ENCODE results near the gene MRPL45.

The MRPL45 gene

DNA sequence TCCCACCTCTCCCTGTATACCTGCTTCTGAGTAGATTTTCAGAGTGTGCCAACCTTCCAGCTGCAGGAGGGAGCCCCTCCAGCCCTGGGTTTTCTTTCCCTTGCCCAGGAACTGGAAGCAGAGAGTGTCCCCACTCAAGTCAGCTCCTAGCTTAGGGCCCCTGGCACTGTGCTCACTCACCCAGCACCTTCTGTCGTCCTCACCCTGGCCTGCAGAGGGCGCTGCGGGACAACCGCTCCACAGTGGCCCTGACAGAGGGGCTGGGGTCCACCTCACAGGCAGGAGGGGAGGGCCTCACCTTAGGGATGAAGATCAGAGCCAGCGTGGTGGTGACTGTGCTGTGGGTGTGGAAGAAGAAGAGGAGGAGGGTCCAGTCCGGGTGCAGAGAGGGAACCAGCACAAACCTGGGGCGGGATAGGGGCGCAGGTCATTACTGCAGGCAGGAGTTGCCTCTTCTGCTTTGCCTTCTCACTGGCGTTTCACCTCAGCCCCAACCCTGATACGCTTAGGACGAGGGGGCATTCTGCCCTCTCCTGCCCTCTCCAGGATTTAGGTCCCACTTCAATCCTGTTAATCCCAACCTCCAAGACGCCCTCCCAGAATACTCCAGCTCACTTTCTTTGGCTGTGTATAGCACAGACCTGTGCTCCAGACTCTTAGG is 36.8 kb downstream of the MRPL45 start:
- Histone ChIP-seq H3K27me3 (ENCODE audit: low read length) (no peaks in the 10 kb centered on the region), H3K27ac (ENCODE audit: low read depth, low read length) (no peak overlapping the region), H3F3A (ENCODE audit: insufficient read depth) (no peaks in the 10 kb centered on the region), H3K9me2 (replicated peaks; ENCODE audit: insufficient read depth, low read length) (no peaks in the 10 kb centered on the region), H3K9ac (ENCODE audit: low read length) (no peak overlapping the region), H3K4me2 (ENCODE audit: low read depth, low read length, poor library complexity, severe bottlenecking) (no peak overlapping the region), H4K20me1 (ENCODE audit: low read depth, low read length) (no peaks in the 10 kb centered on the region), H3K9me3 (ENCODE audit: insufficient read depth, low read length) (no peaks in the 10 kb centered on the region), H3K4me3 (ENCODE audit: insufficient read depth, low read length, poor library complexity, severe bottlenecking) (no peak overlapping the region), H3K79me2 (ENCODE audit: insufficient read depth, low read length) (no peaks in the 10 kb centered on the region), H2AFZ (ENCODE audit: low read depth, low read length, severe bottlenecking) (no peak overlapping the region), H3K36me3 (ENCODE audit: low read length) (no peaks in the 10 kb centered on the region)
- no peak for TF ChIP-seq EZH2phosphoT487 (conservative IDR thresholded peaks at IDR 0.05; ENCODE audit: low read length)
- TF ChIP-seq, protein P1, sequence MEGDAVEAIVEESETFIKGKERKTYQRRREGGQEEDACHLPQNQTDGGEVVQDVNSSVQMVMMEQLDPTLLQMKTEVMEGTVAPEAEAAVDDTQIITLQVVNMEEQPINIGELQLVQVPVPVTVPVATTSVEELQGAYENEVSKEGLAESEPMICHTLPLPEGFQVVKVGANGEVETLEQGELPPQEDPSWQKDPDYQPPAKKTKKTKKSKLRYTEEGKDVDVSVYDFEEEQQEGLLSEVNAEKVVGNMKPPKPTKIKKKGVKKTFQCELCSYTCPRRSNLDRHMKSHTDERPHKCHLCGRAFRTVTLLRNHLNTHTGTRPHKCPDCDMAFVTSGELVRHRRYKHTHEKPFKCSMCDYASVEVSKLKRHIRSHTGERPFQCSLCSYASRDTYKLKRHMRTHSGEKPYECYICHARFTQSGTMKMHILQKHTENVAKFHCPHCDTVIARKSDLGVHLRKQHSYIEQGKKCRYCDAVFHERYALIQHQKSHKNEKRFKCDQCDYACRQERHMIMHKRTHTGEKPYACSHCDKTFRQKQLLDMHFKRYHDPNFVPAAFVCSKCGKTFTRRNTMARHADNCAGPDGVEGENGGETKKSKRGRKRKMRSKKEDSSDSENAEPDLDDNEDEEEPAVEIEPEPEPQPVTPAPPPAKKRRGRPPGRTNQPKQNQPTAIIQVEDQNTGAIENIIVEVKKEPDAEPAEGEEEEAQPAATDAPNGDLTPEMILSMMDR (IDR thresholded peaks at IDR 0.05; ENCODE audit: insufficient read depth, low read length, poor library complexity, severe bottlenecking), result peak; percentile 87

DNA sequence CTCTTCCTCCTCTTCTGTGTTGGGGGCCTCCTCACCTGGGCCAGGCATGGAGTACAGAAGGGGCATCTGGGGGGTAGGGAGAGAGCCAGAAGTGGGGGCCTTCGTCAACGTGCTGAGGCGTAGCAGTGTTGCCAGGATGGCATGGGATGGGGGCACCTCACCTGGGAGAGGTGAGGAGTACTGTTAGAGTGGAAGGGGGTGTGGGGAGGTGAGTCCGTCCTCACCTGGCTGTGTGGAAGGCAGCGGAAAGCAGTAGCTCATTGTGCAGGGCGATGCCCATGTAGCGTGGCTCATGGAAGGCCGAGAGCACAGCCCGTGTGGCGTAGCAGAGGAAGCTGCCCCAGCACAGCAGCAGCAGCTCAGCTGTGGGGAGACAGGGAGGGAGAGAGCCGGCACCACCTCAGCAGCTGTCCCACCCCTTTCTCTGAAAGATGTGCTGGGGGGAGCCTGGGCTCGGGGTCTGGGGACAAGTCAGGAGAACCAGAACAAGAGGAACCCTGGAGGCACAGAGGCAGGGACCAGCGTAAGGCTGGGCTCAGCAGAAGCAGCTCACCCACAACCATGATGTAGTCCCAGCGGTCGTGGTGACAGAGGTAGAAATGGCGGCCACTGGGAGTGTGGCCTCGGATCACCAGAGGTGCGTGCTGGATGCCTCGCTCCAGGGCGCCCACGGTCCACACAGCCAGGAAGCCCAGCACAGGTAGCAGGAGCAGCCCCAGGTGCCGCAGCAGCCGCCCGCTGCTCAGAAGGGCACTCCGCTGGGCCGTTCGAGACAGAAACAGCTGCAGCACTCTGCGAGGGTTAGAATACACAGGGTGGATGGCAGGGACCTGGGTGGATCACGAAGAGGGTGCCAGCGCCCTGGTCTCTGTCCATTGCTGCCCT is 37.8 kb downstream of the MRPL45 start:
- no peaks in the 10 kb centered on the region for H4K20me1 ChIP-seq (ENCODE audit: low read depth, low read length)
- H3K9ac ChIP-seq (ENCODE audit: low read length), result no peak overlapping the region
- no peak overlapping the region for H3K4me3 ChIP-seq (ENCODE audit: insufficient read depth, low read length, poor library complexity, severe bottlenecking)
- no peaks in the 10 kb centered on the region for H3K9me3 ChIP-seq (ENCODE audit: insufficient read depth, low read length)
- no peak overlapping the region for H2AFZ ChIP-seq (ENCODE audit: low read depth, low read length, severe bottlenecking)
- no peaks in the 10 kb centered on the region for H3K36me3 ChIP-seq (ENCODE audit: low read length)
- H3F3A ChIP-seq (ENCODE audit: insufficient read depth), result no peaks in the 10 kb centered on the region
- no peaks in the 10 kb centered on the region for H3K9me2 ChIP-seq (replicated peaks; ENCODE audit: insufficient read depth, low read length)
- H3K27me3 ChIP-seq (ENCODE audit: low read length), result no peaks in the 10 kb centered on the region
- no peak overlapping the region for H3K27ac ChIP-seq (ENCODE audit: low read depth, low read length)
- no peak overlapping the region for H3K4me2 ChIP-seq (ENCODE audit: low read depth, low read length, poor library complexity, severe bottlenecking)
- H3K79me2 ChIP-seq (ENCODE audit: insufficient read depth, low read length), result no peaks in the 10 kb centered on the region
- TF ChIP-seq, protein P1 (IDR thresholded peaks at IDR 0.05; ENCODE audit: insufficient read depth, low read length, poor library complexity, severe bottlenecking), result no peak
- no peak for TF ChIP-seq EZH2phosphoT487 (conservative IDR thresholded peaks at IDR 0.05; ENCODE audit: low read length)

- no peaks in the 10 kb centered on the region for H3F3A ChIP-seq (ENCODE audit: insufficient read depth)
- H3K27me3 ChIP-seq (ENCODE audit: low read length), result no peaks in the 10 kb centered on the region
- no peak overlapping the region for H3K27ac ChIP-seq (ENCODE audit: low read depth, low read length)
- no peak overlapping the region for H2AFZ ChIP-seq (ENCODE audit: low read depth, low read length, severe bottlenecking)
- no peaks in the 10 kb centered on the region for H4K20me1 ChIP-seq (ENCODE audit: low read depth, low read length)
- H3K79me2 ChIP-seq (ENCODE audit: insufficient read depth, low read length), result no peaks in the 10 kb centered on the region
- no peaks in the 10 kb centered on the region for H3K9me3 ChIP-seq (ENCODE audit: insufficient read depth, low read length)
- H3K36me3 ChIP-seq (ENCODE audit: low read length), result no peaks in the 10 kb centered on the region
- H3K4me3 ChIP-seq (ENCODE audit: insufficient read depth, low read length, poor library complexity, severe bottlenecking), result no peak overlapping the region
- no peak overlapping the region for H3K9ac ChIP-seq (ENCODE audit: low read length)
- TF ChIP-seq EZH2phosphoT487 (conservative IDR thresholded peaks at IDR 0.05; ENCODE audit: low read length), result no peak
- TF ChIP-seq, protein P1 (IDR thresholded peaks at IDR 0.05; ENCODE audit: insufficient read depth, low read length, poor library complexity, severe bottlenecking), result no peak
- H3K4me2 ChIP-seq (ENCODE audit: low read depth, low read length, poor library complexity, severe bottlenecking), result no peak overlapping the region
- H3K9me2 ChIP-seq (replicated peaks; ENCODE audit: insufficient read depth, low read length), result no peaks in the 10 kb centered on the region
Measured at GRCh38 chr17:38336838-38337237, 39.9 kb downstream of the MRPL45 start.
